Measurements from ENCODE around the gene CMYA5. TPM values are rescaled to one million over a fixed set of nuclear protein-coding genes. Genes with fewer than 3 reads are reported as not detected.
"Not testable (repeated sequence)": the region's sequence is repeated elsewhere in the genome, so short reads cannot be mapped to it uniquely, and the experiment has no call there.

The CMYA5 gene
- total RNA-seq = under 1 TPM; 0.12 to 0.21 TPM

GRCh38 chr5:79689541-79690466 is at the start of gene CMYA5:
CMYA5 (plus strand) TSS chr5:79689836; CDS start chr5:79689908, 72 bp downstream.
- Mint-ChIP-seq H3K27me3 (no peaks in the 10 kb centered on the region), H3K4me1 (peaks cover 3% of the 10 kb centered on the region), H3K4me3 (no peak within 1 kb of the TSS), H3K27ac (no peak within 1 kb of the TSS), H3K9me3 (ENCODE audit: low read depth) (peaks cover 3% of the 10 kb centered on the region), H3K36me3 (peaks cover 40% of the 10 kb centered on the region)
- no peak for ATAC-seq
- DNase-seq = no peak
- CTCF ChIA-PET = no interaction called here

- Mint-ChIP-seq H3K36me3 (peaks cover 34% of the 10 kb centered on the region), H3K9me3 (ENCODE audit: low read depth) (no peaks in the 10 kb centered on the region), H3K4me1 (peaks cover 14% of the 10 kb centered on the region), H3K4me3 (no peak overlapping the region), H3K27ac (no peak overlapping the region), H3K27me3 (no peaks in the 10 kb centered on the region)
- DNase-seq (no peak), ATAC-seq (no peak)
- CTCF ChIA-PET = no interaction called here
Observed at GRCh38 chr5:79640571-79641055, 49.0 kb upstream of the CMYA5 start.

GRCh38 chr5:79641414-79641813 is 48.2 kb upstream of the CMYA5 start:
- ATAC-seq = no peak

GRCh38 chr5:79642210-79642609 is 47.4 kb upstream of the CMYA5 start:
- no peaks in the 10 kb centered on the region for H3K27me3 Mint-ChIP-seq
- CTCF ChIA-PET = no interaction called here
- ATAC-seq (no peak), DNase-seq (no peak)
- no peak overlapping the region for H3K27ac Mint-ChIP-seq
- H3K9me3 Mint-ChIP-seq (ENCODE audit: low read depth) = no peaks in the 10 kb centered on the region
- no peak overlapping the region for H3K4me3 Mint-ChIP-seq
- H3K36me3 Mint-ChIP-seq = peaks cover 40% of the 10 kb centered on the region
- peaks cover 12% of the 10 kb centered on the region for H3K4me1 Mint-ChIP-seq

More at GRCh38 chr5:79641414-79641813, 48.2 kb upstream of the CMYA5 start:
- Mint-ChIP-seq H3K36me3 (peaks cover 39% of the 10 kb centered on the region), H3K27me3 (no peaks in the 10 kb centered on the region), H3K4me1 (peaks cover 14% of the 10 kb centered on the region), H3K4me3 (no peak overlapping the region), H3K9me3 (ENCODE audit: low read depth) (no peaks in the 10 kb centered on the region), H3K27ac (no peak overlapping the region)
- CTCF ChIA-PET = no interaction called here
- DNase-seq = no peak

GRCh38 chr5:79653843-79654242 is 35.8 kb upstream of the CMYA5 start:
- Mint-ChIP-seq H3K27ac (no peak overlapping the region), H3K9me3 (ENCODE audit: low read depth) (no peaks in the 10 kb centered on the region), H3K27me3 (no peaks in the 10 kb centered on the region), H3K4me3 (no peak overlapping the region), H3K36me3 (peaks cover 31% of the 10 kb centered on the region), H3K4me1 (no peaks in the 10 kb centered on the region)
- CTCF ChIA-PET = interaction anchor here (1.3 kb wide), 1 partner anchor 10 kb away, joined by 3 read pairs; no protein-coding TSS in a partner anchor
- DNase-seq = no peak
- ATAC-seq = no peak

- Mint-ChIP-seq H3K27ac (peak overlapping the region; percentile 14), H3K27me3 (no peaks in the 10 kb centered on the region), H3K9me3 (ENCODE audit: low read depth) (no peaks in the 10 kb centered on the region), H3K36me3 (peaks cover 39% of the 10 kb centered on the region), H3K4me3 (no peak overlapping the region), H3K4me1 (peaks cover 23% of the 10 kb centered on the region)
- DNase-seq (no peak), ATAC-seq (peak; percentile 36)
- CTCF ChIA-PET = no interaction called here
Observed at GRCh38 chr5:79663212-79663611, 26.4 kb upstream of the CMYA5 start.

- Mint-ChIP-seq H3K4me3 (no peak overlapping the region), H3K4me1 (peaks cover 17% of the 10 kb centered on the region), H3K9me3 (ENCODE audit: low read depth) (no peaks in the 10 kb centered on the region), H3K27me3 (no peaks in the 10 kb centered on the region), H3K27ac (no peak overlapping the region), H3K36me3 (peaks cover 36% of the 10 kb centered on the region)
- CTCF ChIA-PET = no interaction called here
- ATAC-seq = no peak
- DNase-seq = no peak
Observed at GRCh38 chr5:79666758-79667157, 22.9 kb upstream of the CMYA5 start.

GRCh38 chr5:79672392-79672791 is 17.2 kb upstream of the CMYA5 start:
- Mint-ChIP-seq H3K36me3 (peaks cover 41% of the 10 kb centered on the region), H3K4me1 (no peaks in the 10 kb centered on the region), H3K4me3 (no peak overlapping the region), H3K27me3 (no peaks in the 10 kb centered on the region), H3K9me3 (ENCODE audit: low read depth) (no peaks in the 10 kb centered on the region), H3K27ac (no peak overlapping the region)
- CTCF ChIA-PET = no interaction called here
- DNase-seq (no peak), ATAC-seq (no peak)

GRCh38 chr5:79676354-79676753 is 13.3 kb upstream of the CMYA5 start:
- H3K4me3 Mint-ChIP-seq; CTCF ChIA-PET; H3K4me1 Mint-ChIP-seq; H3K27ac Mint-ChIP-seq; H3K27me3 Mint-ChIP-seq; H3K9me3 Mint-ChIP-seq (ENCODE audit: low read depth); ATAC-seq; DNase-seq: not testable (repeated sequence)
- H3K36me3 Mint-ChIP-seq = peaks cover 43% of the 10 kb centered on the region

GRCh38 chr5:79682102-79682501 is 7.5 kb upstream of the CMYA5 start:
- not testable (repeated sequence) for H3K9me3 Mint-ChIP-seq (ENCODE audit: low read depth); DNase-seq; H3K27me3 Mint-ChIP-seq
- ATAC-seq = peak; percentile 36
- Mint-ChIP-seq H3K36me3 (peaks cover 56% of the 10 kb centered on the region), H3K27ac (peak overlapping the region; percentile 77), H3K4me3 (peak overlapping the region; percentile 39), H3K4me1 (peaks cover 20% of the 10 kb centered on the region)
- CTCF ChIA-PET = interaction anchor here (1.4 kb wide), 1 partner anchor 308 kb away, joined by 3 read pairs; no protein-coding TSS in a partner anchor

- peaks cover 68% of the 10 kb centered on the region for H3K36me3 Mint-ChIP-seq
- H3K9me3 Mint-ChIP-seq (ENCODE audit: low read depth) = peaks cover 3% of the 10 kb centered on the region
- peaks cover 20% of the 10 kb centered on the region for H3K4me1 Mint-ChIP-seq
- CTCF ChIA-PET = interaction anchor here (0.7 kb wide), 1 partner anchor 9 kb away, joined by 3 read pairs; no protein-coding TSS in a partner anchor
- ATAC-seq (no peak), DNase-seq (no peak)
- no peaks in the 10 kb centered on the region for H3K27me3 Mint-ChIP-seq
- no peak overlapping the region for H3K27ac Mint-ChIP-seq
- H3K4me3 Mint-ChIP-seq = no peak overlapping the region
Observed at GRCh38 chr5:79684782-79685181, 4.9 kb upstream of the CMYA5 start.

GRCh38 chr5:79685627-79686026 is 4.0 kb upstream of the CMYA5 start:
- no peak for DNase-seq
- H3K9me3 Mint-ChIP-seq (ENCODE audit: low read depth) = peaks cover 3% of the 10 kb centered on the region
- CTCF ChIA-PET = no interaction called here
- no peaks in the 10 kb centered on the region for H3K27me3 Mint-ChIP-seq
- H3K36me3 Mint-ChIP-seq = peaks cover 69% of the 10 kb centered on the region
- ATAC-seq = no peak
- H3K4me1 Mint-ChIP-seq = peaks cover 17% of the 10 kb centered on the region
- H3K27ac Mint-ChIP-seq = no peak overlapping the region
- no peak overlapping the region for H3K4me3 Mint-ChIP-seq

GRCh38 chr5:79686799-79687198 is 2.8 kb upstream of the CMYA5 start:
- Mint-ChIP-seq H3K36me3 (peaks cover 61% of the 10 kb centered on the region), H3K27me3 (no peaks in the 10 kb centered on the region), H3K4me1 (peaks cover 9% of the 10 kb centered on the region), H3K27ac (no peak overlapping the region), H3K9me3 (ENCODE audit: low read depth) (peaks cover 3% of the 10 kb centered on the region), H3K4me3 (no peak overlapping the region)
- ATAC-seq (no peak), DNase-seq (no peak)
- CTCF ChIA-PET = no interaction called here

- DNase-seq (no peak), ATAC-seq (no peak)
- Mint-ChIP-seq H3K9me3 (ENCODE audit: low read depth) (peaks cover 3% of the 10 kb centered on the region), H3K4me3 (no peak overlapping the region), H3K27ac (no peak overlapping the region), H3K36me3 (peaks cover 51% of the 10 kb centered on the region), H3K27me3 (no peaks in the 10 kb centered on the region), H3K4me1 (peaks cover 4% of the 10 kb centered on the region)
- CTCF ChIA-PET = interaction anchor here (1.9 kb wide), 1 partner anchor 396 kb away, joined by 4 read pairs; no protein-coding TSS in a partner anchor
Observed at GRCh38 chr5:79687889-79688288, 1.7 kb upstream of the CMYA5 start.
